Stimulated activated naive CD4-positive, alpha-beta T cell treated with Interleukin-2 at 50 U/mL for 16 hours (primary cell): Measurements from ENCODE around the gene DLGAP1.
A peak's percentile ranks its signal among the peaks of the same experiment; 100 is the strongest.

Source experiments
- DNase-seq: peaks from one replicate; lab custom pipeline; 2025; lab: John Stamatoyannopoulos, UW

Gene DLGAP1

DNA sequence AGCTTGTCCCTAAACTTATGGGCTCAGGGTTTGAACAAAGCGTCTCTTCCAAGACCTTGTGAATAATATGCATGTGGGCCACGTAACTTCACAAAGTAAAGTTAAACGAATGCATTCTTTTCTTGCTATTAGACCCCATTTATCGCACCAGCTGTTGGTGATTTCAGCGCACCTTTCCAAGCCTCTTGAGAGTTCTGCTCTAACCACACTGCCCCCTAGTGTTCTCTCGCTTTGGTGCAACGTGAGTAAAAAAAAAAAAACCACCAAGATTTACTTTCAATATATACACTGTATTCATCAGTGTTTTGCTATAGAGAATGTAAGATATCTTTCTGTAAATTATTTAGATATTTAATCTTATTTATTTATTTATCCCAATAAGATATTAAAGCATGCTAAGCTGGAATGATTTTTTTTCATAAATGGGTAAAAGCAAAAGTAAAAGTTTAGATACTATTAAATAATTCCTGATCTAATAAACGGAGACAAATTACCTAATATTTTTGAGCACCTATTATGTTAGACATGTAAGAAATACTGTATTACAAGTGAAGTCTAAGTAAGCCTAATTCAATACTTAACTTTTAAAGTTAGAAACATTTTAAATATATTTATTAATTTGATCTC, 459.5 kb downstream of the DLGAP1 start:
- peak; percentile 15 for DNase-seq

DNA sequence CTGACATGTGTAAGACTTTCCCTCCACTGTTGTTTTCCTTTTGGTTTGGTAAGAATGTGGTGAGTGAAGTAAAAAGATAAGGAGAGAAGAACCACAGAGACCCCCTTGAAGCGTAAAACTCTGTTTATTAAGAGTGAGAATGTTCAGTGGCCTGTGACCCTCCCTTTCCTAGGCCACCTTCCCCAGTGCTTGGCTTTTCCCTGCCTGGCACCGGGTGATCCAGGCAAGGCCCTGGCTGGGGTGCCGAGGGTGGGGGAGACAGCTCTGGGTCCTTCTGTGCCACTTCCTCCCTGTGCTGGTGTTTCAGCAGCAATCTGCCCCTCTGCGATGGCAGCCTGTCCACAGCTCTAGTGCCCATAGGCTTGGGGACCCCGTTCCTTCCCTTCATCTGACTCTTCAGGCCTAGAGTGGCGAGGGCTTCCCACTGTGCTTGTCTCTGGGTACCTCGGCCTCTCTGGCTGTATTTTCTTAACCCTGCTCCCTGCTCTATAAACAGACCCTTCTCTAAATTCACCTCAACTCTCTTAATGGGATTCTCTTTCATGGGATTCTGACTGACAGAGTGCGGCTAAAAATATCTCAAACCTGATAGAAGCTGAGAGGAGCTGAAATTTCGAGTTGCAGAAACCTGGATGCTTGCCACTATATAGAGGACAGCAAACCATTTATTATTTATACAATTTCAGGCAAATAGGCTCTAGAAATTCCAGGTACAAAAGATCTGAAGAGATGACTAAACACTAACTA, 461.0 kb downstream of the DLGAP1 start:
- DNase-seq: no peak

DNA sequence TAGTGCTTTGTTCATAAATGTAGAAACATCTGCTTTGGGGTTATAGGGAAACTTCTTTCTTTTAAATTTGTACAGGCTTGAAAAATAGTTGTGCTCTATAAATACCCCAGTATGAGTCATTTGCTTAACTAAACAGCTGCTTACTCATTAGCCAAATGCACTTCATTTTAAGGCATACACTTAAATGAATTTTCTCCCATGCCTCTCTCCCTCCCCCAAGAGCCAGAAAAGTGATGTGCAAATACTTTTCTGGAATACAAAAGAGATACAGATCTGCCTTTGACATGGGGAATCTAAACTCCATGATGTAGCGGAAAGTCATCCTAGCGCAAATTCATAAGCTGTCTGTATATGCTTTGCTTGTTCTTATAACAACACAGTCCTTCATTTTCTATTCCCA, 469.4 kb downstream of the DLGAP1 start:
- DNase-seq: no peak

GRCh38 chr18:3985020-3985419, 470.1 kb downstream of the DLGAP1 start:
- DNase-seq: no peak

- DNase-seq: no peak
Observed at GRCh38 chr18:3984163-3984757, 470.8 kb downstream of the DLGAP1 start.

- no peak for DNase-seq
Observed at GRCh38 chr18:3983351-3983969, 471.6 kb downstream of the DLGAP1 start.

GRCh38 chr18:3982541-3982940, 472.6 kb downstream of the DLGAP1 start:
- no peak for DNase-seq

DNA sequence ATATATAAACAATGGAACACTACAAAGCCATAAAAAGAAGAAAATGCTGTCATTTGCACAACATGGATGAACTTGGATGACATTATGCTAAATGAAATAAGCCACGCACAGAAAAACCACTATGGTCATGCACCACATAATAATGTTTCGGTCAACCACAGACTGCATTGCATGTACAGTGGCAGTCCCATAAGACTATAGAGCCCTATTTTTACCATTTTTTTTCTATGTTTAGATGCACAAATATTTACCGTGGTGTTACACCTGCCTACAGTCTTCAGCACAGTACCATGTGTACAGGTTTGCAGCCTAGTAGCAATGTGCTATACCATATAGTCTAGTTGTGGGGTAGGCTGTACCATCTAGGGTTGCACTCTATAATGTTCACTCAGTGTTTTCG, 476.1 kb downstream of the DLGAP1 start:
- no peak for DNase-seq

- DNase-seq: no peak
Observed at GRCh38 chr18:3973191-3973850, 481.8 kb downstream of the DLGAP1 start.

- DNase-seq: no peak
Observed at GRCh38 chr18:3972291-3972930, 482.7 kb downstream of the DLGAP1 start.

GRCh38 chr18:3970929-3971328, 484.2 kb downstream of the DLGAP1 start:
- DNase-seq: no peak

GRCh38 chr18:3967359-3968180, 487.5 kb downstream of the DLGAP1 start:
- no peak for DNase-seq

DNA sequence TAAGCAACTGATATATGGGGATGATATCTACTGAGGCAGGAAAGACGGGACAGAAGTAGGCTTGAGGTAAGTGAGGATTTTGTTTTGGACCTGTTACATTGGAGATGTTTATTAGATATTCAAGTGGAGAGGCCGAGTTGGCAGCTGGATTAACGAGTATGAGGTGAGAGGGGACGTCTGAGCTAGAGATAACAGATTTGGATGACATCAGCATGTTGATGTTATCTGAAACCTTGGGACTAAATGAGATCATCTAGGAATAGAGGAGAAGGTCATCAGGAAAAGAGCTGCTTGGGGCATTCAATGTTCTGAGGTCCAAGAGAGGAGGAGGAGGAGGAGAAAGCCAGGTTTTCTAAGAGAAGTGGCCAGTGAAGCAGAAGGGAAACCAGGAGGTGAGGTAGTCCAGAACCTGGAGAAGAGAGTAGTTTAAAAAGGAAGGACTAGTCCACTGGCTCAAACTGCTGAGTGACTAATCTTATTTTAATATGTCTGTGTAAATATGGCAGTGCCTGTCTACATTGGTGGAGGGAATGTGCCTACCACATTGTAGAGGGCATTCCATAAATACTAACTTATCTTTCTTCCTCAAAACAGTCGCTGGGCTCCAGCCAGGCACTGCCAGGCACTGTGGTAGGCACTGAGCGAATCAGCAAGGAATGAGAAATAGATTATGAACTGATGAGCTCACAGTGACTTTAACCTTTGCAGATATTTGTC, 488.3 kb downstream of the DLGAP1 start:
- DNase-seq: no peak

GRCh38 chr18:3966246-3966641, 488.9 kb downstream of the DLGAP1 start:
- no peak for DNase-seq

GRCh38 chr18:3960977-3961376, 494.1 kb downstream of the DLGAP1 start:
- no peak for DNase-seq

DNA sequence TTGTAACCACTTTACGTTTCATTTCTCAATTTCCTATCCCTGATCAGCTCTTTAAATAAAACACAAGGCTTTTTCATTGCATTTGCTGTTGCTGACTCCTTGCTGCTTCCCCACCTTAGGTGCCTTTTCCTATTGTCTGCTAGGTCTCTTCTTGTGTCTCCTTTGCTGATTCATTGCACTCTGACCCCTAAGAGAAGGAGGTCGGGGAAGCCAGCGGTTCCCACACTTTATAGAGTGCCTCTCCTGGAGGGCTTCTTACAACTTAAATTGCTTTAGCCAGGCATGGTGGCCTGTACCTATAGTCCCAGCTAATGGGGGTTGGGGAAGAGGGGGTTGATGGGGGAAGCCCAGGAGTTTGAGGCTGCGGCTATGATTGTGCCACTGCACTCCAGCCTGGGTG, 495.0 kb downstream of the DLGAP1 start:
- no peak for DNase-seq

- DNase-seq: no peak
Observed at GRCh38 chr18:3952031-3952430, 503.1 kb downstream of the DLGAP1 start.

GRCh38 chr18:3950668-3951404, 504.3 kb downstream of the DLGAP1 start:
- no peak for DNase-seq

GRCh38 chr18:3948958-3949357, 506.1 kb downstream of the DLGAP1 start:
- no peak for DNase-seq

GRCh38 chr18:3947383-3947782, 507.7 kb downstream of the DLGAP1 start:
- DNase-seq: no peak
